D721Med (cell line): ENCODE results near the gene ST6GALNAC3.

Experiments used
- DNase-seq: peaks from one replicate; pipeline ENCODE4 v3.0.0; 2011; ENCODE audit warnings: low spot score; ENCODE audit not compliant: insufficient read length
- FAIRE-seq: peaks from 2 replicates; lab custom pipeline; 2011; peaks lifted over from hg19 to GRCh38; lab: Jason Lieb, UNC
- CTCF ChIP-seq: IDR thresholded peaks from 2 replicates; pipeline ENCODE4 v1.5.1; 2012; ENCODE audit warnings: mild to moderate bottlenecking, control low read depth; ENCODE audit not compliant: insufficient read depth; ENCODE audit errors: missing control alignments

The ST6GALNAC3 gene

GRCh38 chr1:76080552-76081079, 6.1 kb downstream of the ST6GALNAC3 start:
- FAIRE-seq (no peak), DNase-seq (no peak)
- no peak for TF ChIP-seq CTCF

GRCh38 chr1:76082062-76082461, 7.5 kb downstream of the ST6GALNAC3 start:
- FAIRE-seq (no peak), DNase-seq (no peak)
- no peak for TF ChIP-seq CTCF

- DNase-seq (no peak), FAIRE-seq (no peak)
- TF ChIP-seq CTCF: no peak
These were observed 8.6 kb downstream of the ST6GALNAC3 start for GRCh38 chr1:76083189-76083588.

- FAIRE-seq: no peak
- DNase-seq: no peak
- TF ChIP-seq CTCF: no peak
These were observed 9.6 kb downstream of the ST6GALNAC3 start for GRCh38 chr1:76084029-76084627.

- FAIRE-seq (no peak), DNase-seq (no peak)
- no peak for TF ChIP-seq CTCF
These were observed 10.1 kb downstream of the ST6GALNAC3 start for GRCh38 chr1:76084685-76085084.

GRCh38 chr1:76086109-76086508, 11.6 kb downstream of the ST6GALNAC3 start:
- no peak for DNase-seq
- no peak for TF ChIP-seq CTCF
- no peak for FAIRE-seq

- DNase-seq: no peak
- FAIRE-seq: no peak
- TF ChIP-seq CTCF: no peak
These were observed 12.1 kb downstream of the ST6GALNAC3 start for GRCh38 chr1:76086597-76086996.
